Measurements from ENCODE around the gene VOPP1.

VOPP1 gene

GRCh38 chr7:55485501-55486191, 86.7 kb downstream of the VOPP1 start:
- Histone ChIP-seq H3K27me3 (ENCODE audit: control insufficient read depth, insufficient read depth, low read length) (no peaks in the 10 kb centered on the region), H3K36me3 (ENCODE audit: control insufficient read depth, insufficient read depth, low read length) (peaks cover 14% of the 10 kb centered on the region), H3K4me3 (ENCODE audit: low read length) (no peak overlapping the region), H3K9ac (ENCODE audit: low read length) (no peak overlapping the region), H3K9me3 (ENCODE audit: control insufficient read depth, low read length) (no peaks in the 10 kb centered on the region), H3K4me1 (ENCODE audit: control insufficient read depth, insufficient read depth, low read length) (no peaks in the 10 kb centered on the region)

- no peaks in the 10 kb centered on the region for H3K9me3 ChIP-seq (ENCODE audit: control insufficient read depth, low read length)
- H3K36me3 ChIP-seq (ENCODE audit: control insufficient read depth, insufficient read depth, low read length): peaks cover 9% of the 10 kb centered on the region
- no peaks in the 10 kb centered on the region for H3K27me3 ChIP-seq (ENCODE audit: control insufficient read depth, insufficient read depth, low read length)
- H3K4me1 ChIP-seq (ENCODE audit: control insufficient read depth, insufficient read depth, low read length): no peaks in the 10 kb centered on the region
- H3K4me3 ChIP-seq (ENCODE audit: low read length): no peak overlapping the region
- no peak overlapping the region for H3K9ac ChIP-seq (ENCODE audit: low read length)
These were observed 87.5 kb downstream of the VOPP1 start for GRCh38 chr7:55484834-55485233.

- no peaks in the 10 kb centered on the region for H3K4me1 ChIP-seq (ENCODE audit: control insufficient read depth, insufficient read depth, low read length)
- no peak overlapping the region for H3K9ac ChIP-seq (ENCODE audit: low read length)
- no peaks in the 10 kb centered on the region for H3K9me3 ChIP-seq (ENCODE audit: control insufficient read depth, low read length)
- H3K27me3 ChIP-seq (ENCODE audit: control insufficient read depth, insufficient read depth, low read length): no peaks in the 10 kb centered on the region
- no peak overlapping the region for H3K4me3 ChIP-seq (ENCODE audit: low read length)
- peaks cover 3% of the 10 kb centered on the region for H3K36me3 ChIP-seq (ENCODE audit: control insufficient read depth, insufficient read depth, low read length)
These were observed 88.1 kb downstream of the VOPP1 start for GRCh38 chr7:55484241-55484640.

- no peaks in the 10 kb centered on the region for H3K36me3 ChIP-seq (ENCODE audit: control insufficient read depth, insufficient read depth, low read length)
These were observed 89.3 kb downstream of the VOPP1 start for GRCh38 chr7:55483046-55483445.

GRCh38 chr7:55481155-55481554, 91.1 kb downstream of the VOPP1 start:
- Histone ChIP-seq H3K27me3 (ENCODE audit: control insufficient read depth, insufficient read depth, low read length) (no peaks in the 10 kb centered on the region), H3K36me3 (ENCODE audit: control insufficient read depth, insufficient read depth, low read length) (no peaks in the 10 kb centered on the region), H3K9me3 (ENCODE audit: control insufficient read depth, low read length) (no peaks in the 10 kb centered on the region), H3K9ac (ENCODE audit: low read length) (no peak overlapping the region), H3K4me1 (ENCODE audit: control insufficient read depth, insufficient read depth, low read length) (no peaks in the 10 kb centered on the region), H3K4me3 (ENCODE audit: low read length) (no peak overlapping the region)

More at GRCh38 chr7:55483046-55483445, 89.3 kb downstream of the VOPP1 start:
- H3K9me3 ChIP-seq (ENCODE audit: control insufficient read depth, low read length): no peaks in the 10 kb centered on the region
- no peak overlapping the region for H3K9ac ChIP-seq (ENCODE audit: low read length)
- no peak overlapping the region for H3K4me3 ChIP-seq (ENCODE audit: low read length)
- no peaks in the 10 kb centered on the region for H3K27me3 ChIP-seq (ENCODE audit: control insufficient read depth, insufficient read depth, low read length)
- no peaks in the 10 kb centered on the region for H3K4me1 ChIP-seq (ENCODE audit: control insufficient read depth, insufficient read depth, low read length)

GRCh38 chr7:55478700-55479099, 93.6 kb downstream of the VOPP1 start:
- Histone ChIP-seq H3K4me1 (ENCODE audit: control insufficient read depth, insufficient read depth, low read length) (peaks cover 6% of the 10 kb centered on the region), H3K4me3 (ENCODE audit: low read length) (no peak overlapping the region), H3K9ac (ENCODE audit: low read length) (no peak overlapping the region), H3K27me3 (ENCODE audit: control insufficient read depth, insufficient read depth, low read length) (no peaks in the 10 kb centered on the region), H3K36me3 (ENCODE audit: control insufficient read depth, insufficient read depth, low read length) (no peaks in the 10 kb centered on the region), H3K9me3 (ENCODE audit: control insufficient read depth, low read length) (no peaks in the 10 kb centered on the region)

- no peak overlapping the region for H3K4me3 ChIP-seq (ENCODE audit: low read length)
These were observed 94.4 kb downstream of the VOPP1 start for GRCh38 chr7:55477781-55478374.

GRCh38 chr7:55476852-55477780, 95.2 kb downstream of the VOPP1 start:
- peaks cover 6% of the 10 kb centered on the region for H3K4me1 ChIP-seq (ENCODE audit: control insufficient read depth, insufficient read depth, low read length)
- no peaks in the 10 kb centered on the region for H3K9me3 ChIP-seq (ENCODE audit: control insufficient read depth, low read length)
- H3K36me3 ChIP-seq (ENCODE audit: control insufficient read depth, insufficient read depth, low read length): no peaks in the 10 kb centered on the region
- no peaks in the 10 kb centered on the region for H3K27me3 ChIP-seq (ENCODE audit: control insufficient read depth, insufficient read depth, low read length)
- H3K9ac ChIP-seq (ENCODE audit: low read length): no peak overlapping the region
- no peak overlapping the region for H3K4me3 ChIP-seq (ENCODE audit: low read length)

More at GRCh38 chr7:55477781-55478374, 94.4 kb downstream of the VOPP1 start:
- Histone ChIP-seq H3K9me3 (ENCODE audit: control insufficient read depth, low read length) (no peaks in the 10 kb centered on the region), H3K27me3 (ENCODE audit: control insufficient read depth, insufficient read depth, low read length) (no peaks in the 10 kb centered on the region), H3K4me1 (ENCODE audit: control insufficient read depth, insufficient read depth, low read length) (peaks cover 6% of the 10 kb centered on the region), H3K36me3 (ENCODE audit: control insufficient read depth, insufficient read depth, low read length) (no peaks in the 10 kb centered on the region), H3K9ac (ENCODE audit: low read length) (no peak overlapping the region)

GRCh38 chr7:55475855-55476803, 96.2 kb downstream of the VOPP1 start:
- no peaks in the 10 kb centered on the region for H3K36me3 ChIP-seq (ENCODE audit: control insufficient read depth, insufficient read depth, low read length)
- peaks cover 6% of the 10 kb centered on the region for H3K4me1 ChIP-seq (ENCODE audit: control insufficient read depth, insufficient read depth, low read length)
- H3K27me3 ChIP-seq (ENCODE audit: control insufficient read depth, insufficient read depth, low read length): no peaks in the 10 kb centered on the region
- no peak overlapping the region for H3K4me3 ChIP-seq (ENCODE audit: low read length)
- H3K9ac ChIP-seq (ENCODE audit: low read length): no peak overlapping the region
- H3K9me3 ChIP-seq (ENCODE audit: control insufficient read depth, low read length): no peaks in the 10 kb centered on the region

- Histone ChIP-seq H3K9ac (ENCODE audit: low read length) (no peak overlapping the region), H3K4me3 (ENCODE audit: low read length) (no peak overlapping the region), H3K36me3 (ENCODE audit: control insufficient read depth, insufficient read depth, low read length) (no peaks in the 10 kb centered on the region), H3K4me1 (ENCODE audit: control insufficient read depth, insufficient read depth, low read length) (peaks cover 6% of the 10 kb centered on the region), H3K9me3 (ENCODE audit: control insufficient read depth, low read length) (no peaks in the 10 kb centered on the region), H3K27me3 (ENCODE audit: control insufficient read depth, insufficient read depth, low read length) (no peaks in the 10 kb centered on the region)
These were observed 97.1 kb downstream of the VOPP1 start for GRCh38 chr7:55474944-55475854.
